SIG-M5 treated with dmso at 0.1 percent for 504 hours (cell line): ENCODE data around the gene CTNND2.

Source experiments
- DNase-seq: peaks from one replicate; lab custom pipeline; 2025; ENCODE audit not compliant: unreplicated experiment; lab: John Stamatoyannopoulos, UW

Gene CTNND2

DNA sequence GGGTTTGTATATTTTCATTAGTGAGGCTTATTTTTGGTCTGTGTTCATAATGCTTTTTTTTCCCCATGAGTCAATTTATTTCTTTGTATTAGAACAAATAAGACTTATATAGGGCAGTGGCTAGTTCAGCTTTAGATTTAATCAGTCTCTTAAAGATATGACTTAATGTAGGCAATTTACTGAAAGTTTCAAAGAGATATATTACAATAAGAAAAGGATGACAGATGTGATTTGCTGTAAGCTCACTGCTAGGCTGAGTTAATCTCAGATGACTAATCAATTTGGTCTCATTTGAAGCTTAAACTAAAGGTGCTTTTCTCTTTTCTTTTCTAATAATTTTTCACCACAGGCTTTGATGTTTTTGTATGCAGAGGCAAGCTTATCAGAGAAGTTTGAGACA is 851.4 kb downstream of the CTNND2 start:
- no peak for DNase-seq

DNA sequence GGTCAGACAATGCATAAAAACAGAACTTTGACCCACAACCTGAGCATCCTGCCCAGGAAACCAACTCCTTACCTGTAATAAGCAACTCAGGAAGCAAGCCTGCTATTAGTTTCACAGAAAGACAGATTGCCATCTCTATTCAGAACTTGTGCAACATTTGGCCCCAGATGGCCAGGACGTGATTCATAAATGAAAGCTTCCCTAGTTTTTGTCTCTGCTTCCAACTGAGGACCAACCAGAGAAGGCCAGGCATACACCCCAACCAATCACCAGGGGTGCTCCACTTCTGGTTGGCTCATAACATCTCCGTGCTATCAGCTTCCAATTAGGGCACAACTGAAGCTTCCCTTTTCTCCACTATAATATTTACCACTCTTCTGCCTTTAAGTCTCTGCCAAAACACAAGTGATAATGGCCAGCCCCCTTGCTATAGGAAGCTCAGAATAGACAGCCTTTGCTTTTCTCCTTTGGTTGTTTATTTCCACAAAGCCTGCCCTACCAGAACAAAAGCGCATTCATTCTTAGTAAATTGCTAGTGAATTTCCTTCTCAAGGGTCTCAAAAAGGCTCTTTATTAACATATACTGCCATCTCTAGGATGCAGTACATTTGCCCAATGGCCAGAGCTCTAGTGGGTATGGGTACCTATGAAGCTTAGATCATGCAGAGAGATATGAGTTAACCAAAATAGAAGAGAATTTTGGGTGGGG is 853.5 kb downstream of the CTNND2 start:
- no peak for DNase-seq

DNA sequence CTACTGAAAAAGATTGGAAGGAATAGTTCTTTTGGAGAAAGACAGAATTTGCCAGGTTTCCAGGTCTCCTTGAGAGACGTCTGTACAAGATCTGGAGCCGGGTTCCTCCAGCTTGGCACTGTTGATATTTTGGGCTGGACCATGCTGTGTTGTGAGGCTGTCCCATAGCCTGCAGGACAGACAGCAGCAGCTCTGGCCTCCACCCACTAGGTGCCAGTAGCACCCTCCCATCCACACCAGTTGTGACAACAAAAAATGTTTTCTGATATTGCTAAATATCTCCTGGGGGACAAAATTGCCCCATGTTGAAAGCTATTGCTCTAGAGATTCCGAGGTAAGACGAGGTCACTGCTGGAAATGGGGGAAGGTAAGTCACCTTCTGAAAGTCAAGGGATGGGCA is 855.5 kb downstream of the CTNND2 start:
- DNase-seq = no peak

DNA sequence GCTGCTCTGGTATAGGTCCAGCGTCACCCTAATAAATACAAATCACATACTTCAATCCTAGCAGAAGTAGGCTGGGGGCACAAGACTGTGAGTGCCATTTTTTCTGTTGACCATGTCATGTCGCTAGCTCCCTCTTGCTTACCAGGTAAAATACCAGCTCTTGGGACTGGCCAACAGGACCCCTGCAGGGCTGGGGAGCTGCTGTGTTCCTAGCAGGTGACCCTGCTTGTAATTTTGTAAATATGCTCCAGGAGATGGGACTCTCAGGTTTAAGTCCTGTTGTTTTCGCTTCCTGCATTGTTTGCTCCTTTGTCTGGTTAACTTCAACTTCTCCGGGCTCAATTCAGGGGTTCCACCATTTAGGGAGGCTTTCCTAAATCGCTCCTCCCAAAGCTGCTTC is 856.6 kb downstream of the CTNND2 start:
- DNase-seq = no peak

DNA sequence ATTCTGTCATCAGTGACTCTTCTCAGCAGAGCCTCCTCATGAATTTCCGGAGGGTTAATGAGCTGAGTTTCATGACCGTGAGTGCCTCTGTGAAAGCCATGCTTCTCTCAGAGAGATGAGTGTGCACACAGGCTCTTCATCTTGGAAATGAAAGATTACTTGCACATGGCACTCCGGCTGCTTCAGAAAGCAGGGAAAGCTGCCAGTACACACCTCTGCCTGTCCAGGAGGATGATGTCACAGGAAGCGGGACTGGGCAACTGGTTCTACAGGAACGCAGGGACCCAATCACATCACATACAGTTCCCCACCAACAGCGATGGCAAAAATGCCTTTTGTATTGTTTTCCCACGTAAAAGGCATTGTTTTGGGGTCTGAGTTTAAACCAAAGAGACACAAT is 857.2 kb downstream of the CTNND2 start:
- DNase-seq = no peak

DNA sequence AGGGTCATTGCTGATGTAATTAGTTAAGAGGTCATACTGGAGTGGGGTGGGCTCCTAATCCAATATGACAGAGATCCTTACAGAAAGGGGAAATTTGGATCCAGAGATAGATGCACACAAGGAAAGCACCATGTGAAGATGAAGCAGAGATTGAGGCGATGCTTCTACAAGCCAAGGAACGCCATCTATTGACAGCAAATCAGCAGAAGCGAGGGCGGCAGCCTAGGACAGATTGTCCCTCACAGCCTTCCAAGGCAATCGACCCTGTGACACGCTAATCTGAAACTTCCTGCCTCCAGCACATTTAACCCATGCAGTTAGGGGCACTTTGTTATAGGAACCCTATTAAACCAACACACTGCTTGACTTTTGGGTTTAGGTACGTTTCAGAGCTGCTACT is 858.1 kb downstream of the CTNND2 start:
- DNase-seq = no peak

DNA sequence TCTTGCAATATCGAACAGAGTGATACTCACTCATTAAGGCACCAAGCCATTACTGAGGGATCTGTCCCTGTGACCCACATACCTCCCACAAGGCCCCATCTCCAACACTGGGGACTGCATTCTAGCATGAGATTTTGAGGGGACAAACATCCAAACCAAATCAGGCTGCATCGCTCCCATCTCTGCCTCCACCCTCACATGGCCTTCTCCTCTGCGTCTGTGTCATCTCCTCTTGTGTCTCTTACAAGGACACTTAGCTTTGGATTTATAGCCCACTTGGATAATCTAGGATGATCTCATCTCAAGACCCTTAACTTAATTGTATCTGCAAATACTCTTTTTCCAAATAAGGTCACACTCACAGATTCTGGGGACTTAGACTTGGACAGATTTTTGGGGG is 858.8 kb downstream of the CTNND2 start:
- no peak for DNase-seq

DNA sequence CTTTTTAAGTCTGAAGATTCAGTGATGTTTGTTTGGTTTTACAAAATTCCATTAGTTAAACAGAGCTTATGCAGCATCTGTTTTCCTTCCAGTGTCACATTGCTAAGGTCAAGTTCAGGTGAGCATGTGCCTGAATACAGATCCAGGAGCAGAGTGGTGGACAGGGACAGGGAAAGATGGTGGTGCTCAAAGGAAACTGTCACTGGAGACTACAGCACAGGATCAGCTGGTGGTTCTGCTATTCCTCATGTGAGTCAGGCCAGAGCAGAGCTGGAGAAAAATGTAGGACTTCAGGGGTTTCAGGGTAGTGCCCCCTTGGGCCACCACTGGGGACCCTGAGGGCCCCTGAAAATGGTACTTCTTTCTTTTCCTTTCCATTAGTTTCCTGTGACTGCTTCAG is 859.7 kb downstream of the CTNND2 start:
- DNase-seq = no peak

DNA sequence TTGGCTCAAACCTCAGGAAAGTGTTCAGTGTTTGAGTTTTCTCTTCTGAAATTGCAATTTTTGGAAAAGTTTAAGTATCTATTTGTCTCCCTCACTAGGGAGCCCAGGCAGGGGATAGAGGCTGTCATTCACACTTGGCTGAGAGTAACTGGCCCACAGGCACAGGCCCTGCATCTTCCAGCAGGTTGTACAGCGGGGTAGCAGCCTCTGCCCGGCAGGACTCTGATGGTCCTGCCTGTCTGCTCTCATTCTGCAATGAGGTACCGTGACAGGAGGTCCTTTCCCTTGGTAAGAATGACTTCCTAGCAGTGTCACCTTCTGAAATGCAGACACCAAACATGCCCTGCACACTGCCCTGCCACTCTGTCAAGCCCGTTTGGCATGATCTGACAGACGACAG is 860.4 kb downstream of the CTNND2 start:
- DNase-seq = no peak

DNA sequence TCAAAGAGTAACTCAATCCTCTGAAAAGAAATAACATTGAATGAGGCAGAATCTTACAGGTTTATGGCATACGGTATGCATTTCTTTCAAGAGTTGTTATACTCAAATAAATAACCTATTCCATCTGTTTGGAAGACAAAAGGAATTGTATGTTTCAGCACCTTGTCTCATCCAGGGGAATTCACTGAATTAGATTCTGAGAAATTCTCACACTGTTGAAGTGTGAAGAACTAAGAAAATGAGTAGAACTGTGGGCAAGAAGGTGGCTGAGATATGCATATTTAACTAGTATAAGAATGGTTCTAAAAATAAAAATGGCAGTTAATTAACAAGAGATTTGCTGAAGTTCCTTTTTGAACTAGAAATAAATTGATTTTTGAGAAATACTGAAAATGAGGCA is 863.9 kb downstream of the CTNND2 start:
- DNase-seq = no peak

DNA sequence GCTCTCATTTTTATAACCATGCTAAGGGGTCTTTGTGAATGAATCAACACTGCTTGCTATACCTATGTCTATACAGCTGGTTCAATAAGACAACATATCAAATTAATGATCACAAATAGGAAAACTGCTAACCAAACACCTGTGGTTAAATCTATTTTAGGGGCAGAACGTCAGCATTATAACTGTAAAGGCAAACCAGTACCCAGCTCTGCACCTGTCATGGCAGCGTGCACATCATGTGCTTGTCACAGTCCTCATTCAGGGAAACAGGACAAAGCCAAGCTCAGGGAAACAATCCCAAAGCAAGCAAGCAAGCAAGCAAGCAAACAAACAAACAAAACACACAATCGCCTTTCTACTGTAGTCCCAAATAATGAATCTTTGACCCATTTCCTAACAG is 865.5 kb downstream of the CTNND2 start:
- no peak for DNase-seq

DNA sequence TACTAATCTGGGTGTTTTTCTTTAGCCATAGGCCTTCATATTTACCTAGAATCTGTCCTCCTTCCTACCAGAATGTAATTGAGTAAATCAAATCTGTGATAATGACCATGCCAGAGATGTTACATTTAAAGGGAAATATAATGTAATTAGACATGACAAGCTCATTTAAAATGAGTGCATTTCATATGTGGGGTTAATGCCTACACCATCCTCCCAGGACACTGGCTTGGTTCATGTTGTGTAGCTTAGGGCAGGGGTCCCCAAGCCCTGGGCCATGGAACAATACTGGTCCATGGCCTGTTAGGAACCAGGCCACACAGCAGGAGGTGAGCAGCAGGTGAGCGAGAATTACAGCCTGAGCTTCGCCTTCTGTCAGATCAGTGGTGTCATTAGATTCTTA is 866.3 kb downstream of the CTNND2 start:
- no peak for DNase-seq

DNA sequence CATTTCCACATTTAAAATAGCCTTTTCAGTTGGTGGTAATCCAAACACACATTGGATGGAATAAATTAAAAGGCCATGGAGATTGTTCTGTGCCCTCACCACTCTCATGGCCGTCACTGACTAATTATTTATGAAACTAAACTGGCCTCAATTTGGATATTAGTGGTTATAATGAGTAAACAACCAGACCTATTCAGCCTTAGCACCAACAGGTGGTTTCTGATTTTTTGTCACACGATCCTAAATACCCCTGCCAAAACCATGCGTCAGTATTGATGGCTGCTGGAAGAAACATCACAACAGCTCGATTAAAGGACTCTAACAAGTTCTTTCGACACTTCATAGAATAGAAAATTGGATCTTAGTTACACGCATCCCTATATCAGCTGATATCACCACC is 867.2 kb downstream of the CTNND2 start:
- no peak for DNase-seq

DNA sequence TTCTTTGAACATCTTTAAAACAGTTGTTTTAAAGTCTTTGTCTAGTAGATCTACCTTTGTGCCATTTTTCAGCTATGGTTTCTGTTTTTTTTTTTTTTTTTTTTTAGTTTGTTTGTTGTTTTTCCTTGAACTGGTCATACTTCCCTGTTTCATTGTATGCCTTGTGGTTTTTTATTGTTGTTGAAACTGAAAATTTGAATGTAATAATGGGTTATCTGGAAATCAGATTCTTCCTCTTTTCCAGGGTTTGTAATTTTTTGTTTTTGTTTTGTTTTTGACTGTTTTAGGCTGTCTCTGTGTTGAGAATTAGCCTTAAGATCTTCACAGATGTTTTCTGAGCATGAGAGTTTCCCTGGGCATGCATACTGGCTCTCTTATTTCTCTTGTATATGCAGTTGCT is 873.6 kb downstream of the CTNND2 start:
- DNase-seq = no peak

DNA sequence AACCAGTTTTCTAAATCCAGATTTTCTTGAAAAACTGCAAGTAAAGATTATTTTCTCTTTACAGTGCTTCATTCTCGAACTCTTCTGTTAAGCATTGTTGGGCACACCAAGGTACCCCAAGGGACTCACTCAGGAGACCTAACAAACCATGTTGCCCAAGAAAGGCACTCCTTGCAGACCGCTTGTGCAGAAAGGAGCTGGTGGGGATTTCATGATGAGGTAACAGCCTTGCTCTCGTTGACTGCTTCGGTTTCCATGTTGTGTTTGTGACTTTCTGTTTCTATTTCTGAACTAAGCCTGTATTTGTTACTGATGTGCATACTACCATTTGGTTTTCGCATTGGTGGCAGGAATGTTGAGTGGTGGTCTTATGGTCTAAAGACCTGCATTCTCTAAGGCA is 876.6 kb downstream of the CTNND2 start:
- no peak for DNase-seq

DNA sequence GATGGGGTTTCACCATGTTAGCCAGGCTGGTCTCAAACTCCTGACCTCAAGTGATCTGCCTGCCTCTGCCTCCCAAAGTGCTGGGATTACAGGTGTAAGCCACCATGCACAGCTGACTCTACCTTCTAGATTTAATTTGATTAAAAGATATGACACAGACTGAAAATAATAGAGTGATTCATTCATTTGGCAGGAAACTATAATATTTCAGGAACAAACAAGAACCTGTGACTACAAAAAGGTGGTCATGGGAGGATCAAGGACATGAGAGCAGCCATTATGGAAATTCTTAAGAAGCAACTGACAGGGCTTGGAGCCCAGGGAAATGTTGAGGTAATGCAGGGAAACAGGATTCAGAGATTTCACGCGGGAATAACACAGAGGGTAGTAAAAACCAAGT is 877.7 kb downstream of the CTNND2 start:
- DNase-seq = no peak

DNA sequence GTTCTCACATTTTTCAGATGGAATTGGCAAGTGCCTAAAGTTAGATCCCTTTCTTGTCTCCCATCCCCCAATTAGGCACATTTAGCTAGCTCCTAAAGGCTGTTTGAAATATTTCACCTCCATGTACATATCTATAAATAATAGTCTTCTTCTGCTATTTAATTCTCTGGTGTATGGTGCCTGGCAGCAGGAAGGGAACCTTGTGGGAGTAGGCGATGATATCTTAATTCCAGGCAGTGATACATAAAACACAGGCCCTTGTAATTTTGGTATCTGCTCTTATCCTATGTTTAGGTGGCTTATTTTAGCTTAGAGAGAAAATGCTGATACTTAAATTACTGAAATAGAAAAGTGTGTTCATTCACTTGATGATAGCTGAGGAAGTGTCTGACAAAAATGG is 880.3 kb downstream of the CTNND2 start:
- DNase-seq = no peak

DNA sequence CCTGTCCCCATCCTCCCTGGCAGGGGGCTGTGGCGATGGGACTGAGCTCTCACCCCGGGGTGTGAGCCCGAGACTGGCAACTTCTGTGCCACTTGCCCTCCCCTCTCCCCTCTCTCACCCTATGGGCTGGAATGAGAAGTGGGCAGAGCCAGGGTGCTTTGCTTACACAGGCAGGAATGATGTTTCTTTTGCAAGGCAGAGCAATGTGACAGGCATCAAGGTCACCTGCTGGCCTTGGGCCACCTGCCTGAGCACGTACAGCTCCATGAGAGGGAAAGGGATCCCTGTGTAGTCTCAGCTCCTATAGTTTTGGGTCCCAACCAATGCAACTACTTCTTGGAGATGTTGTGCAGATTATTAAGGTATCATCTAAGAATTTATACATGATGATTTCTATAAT is 890.5 kb downstream of the CTNND2 start:
- no peak for DNase-seq

DNA sequence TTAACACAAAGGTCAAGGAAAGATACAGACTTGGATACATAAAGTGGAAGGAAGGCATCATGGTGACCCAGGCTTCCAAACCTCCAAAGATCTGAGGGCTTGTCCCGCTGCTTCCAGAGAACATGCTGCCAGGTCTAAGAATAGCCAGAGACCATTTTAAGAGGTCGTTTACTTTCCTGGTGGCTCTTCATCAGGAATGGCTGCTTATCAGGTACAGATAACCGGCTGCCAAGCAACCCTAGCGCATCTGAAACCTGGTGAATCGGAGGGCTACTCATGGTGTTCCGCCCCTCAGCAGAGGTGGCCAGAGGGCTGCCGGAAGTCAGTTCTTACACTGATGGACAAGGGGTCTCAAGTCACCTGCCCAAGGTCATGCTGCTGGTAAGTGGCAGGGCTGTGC is 892.0 kb downstream of the CTNND2 start:
- no peak for DNase-seq

DNA sequence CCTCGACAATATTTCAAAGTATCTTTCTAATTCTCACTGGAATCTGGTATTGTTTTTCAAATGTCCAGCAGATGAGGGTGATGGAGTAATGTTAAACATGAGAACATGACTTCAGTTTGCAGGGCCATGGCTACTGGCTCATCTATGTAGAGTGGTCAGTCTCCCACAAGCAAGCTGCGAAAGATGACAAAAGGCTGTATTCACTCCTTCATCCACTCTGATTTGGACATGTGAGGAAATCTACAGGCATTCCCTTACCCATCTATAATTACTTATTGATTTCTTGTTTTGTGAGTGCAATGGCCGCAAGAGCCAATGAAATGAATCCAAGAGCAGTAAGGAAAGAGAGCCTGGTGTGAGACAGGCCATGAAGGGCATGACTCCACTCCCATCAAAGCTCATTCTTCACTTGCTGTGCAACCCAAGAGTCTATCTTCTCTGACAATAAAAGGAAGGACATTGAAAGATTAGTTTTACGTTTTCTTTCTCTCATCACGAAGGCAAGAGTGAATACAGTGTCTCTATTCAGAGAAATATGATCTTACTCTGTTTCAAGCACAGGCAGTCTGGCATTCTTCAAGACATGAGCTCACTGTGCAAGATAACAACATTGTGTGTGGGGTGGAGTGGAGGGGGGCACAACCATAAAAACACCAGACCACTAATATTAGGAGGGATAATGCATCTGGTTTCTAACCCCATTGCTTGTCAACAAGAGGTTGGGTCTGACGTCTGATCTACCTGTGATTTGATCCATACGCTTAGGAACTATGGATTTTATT is 893.6 kb downstream of the CTNND2 start:
- no peak for DNase-seq

DNA sequence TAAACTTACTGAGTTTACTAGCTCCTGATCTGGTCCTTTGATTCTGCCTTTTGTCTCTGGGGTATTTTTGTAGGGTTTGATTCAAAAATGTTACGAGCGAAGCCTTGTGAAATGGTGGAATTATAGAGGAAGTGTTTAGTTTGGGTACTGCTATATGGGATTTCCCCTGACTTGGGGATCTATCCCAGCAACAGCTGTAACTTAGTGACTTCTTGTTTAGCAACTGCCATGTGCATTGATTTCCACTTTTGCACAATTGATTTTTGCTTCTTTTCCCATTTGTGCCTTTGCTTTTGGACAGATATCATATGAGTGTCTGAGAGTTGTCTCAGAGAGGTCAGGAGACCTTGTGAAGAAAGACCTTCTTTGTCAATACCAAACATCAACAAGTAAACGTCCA is 894.7 kb downstream of the CTNND2 start:
- DNase-seq = no peak

DNA sequence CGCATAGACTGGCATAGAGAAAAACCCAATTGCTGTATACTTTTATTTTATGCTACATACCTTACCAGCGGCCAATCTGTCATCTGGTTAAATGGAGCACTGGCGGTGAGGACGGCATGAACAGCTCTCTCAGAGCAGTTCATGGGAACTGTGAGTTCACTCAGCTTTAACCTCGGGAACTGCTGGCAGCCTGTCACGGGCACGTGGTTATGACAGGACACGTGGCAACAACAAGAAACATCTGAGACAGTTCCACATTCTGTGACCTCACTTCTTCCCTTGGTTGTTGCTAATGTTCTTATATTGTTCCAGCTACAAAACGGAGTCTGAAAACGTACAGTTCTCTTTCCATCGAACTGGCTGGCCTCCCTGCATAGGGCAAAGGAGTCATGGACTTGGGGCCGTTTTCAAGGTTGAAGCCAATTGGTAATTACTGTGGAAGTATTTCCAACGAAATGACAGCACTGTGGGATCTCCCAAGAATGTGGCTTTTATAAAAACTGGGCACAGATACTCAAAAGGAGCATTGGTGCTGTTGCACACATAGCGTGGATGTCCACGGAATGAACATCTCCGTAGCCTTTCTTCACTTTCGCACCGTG is 896.9 kb downstream of the CTNND2 start:
- no peak for DNase-seq
